Diencephalon (tissue), 1 donor: ENCODE data around the gene TMEM245. TPM values are rescaled to one million over a fixed set of nuclear protein-coding genes. Genes with fewer than 3 reads are reported as not detected.

ENCODE experiments used
- small RNA-seq: library from RNA; depleted of rRNA; stranded (forward); fragments of <200 nt; gene quantifications from one replicate; pipeline ENCODE3, GENCODE V24; 2014
- total RNA-seq: library from RNA; depleted of rRNA; stranded (reverse); fragments of >200 nt; gene quantifications from one replicate; pipeline ENCODE4 v1.2.3, GENCODE V29; 2014

Gene TMEM245
- total RNA-seq: 88.6 TPM

GRCh38 chr9:109119439-109120203 lies at the start of gene TMEM245:
TSS of gene TMEM245 (minus strand) at chr9:109119947. CDS start at chr9:109119913, 34 bp downstream.

GRCh38 chr9:109166771-109167601 lies 47.2 kb upstream of the TMEM245 start, which contains the start of gene FRRS1L:
TSS of gene FRRS1L (minus strand) at chr9:109167249. CDS start at chr9:109167138, 111 bp downstream.

GRCh38 chr9:109012876-109013678 lies 106.7 kb downstream of the TMEM245 start, which contains the start of gene CTNNAL1:
TSS of gene CTNNAL1 (minus strand) at chr9:109013499. CDS start at chr9:109013442, 57 bp downstream.

Small RNA genes lying within 50 kb of the gene (small RNA-seq; reads per million reads assigned to genes)
- gene MIR32 (2.5 reads per million, percentile 88 among the genes with 10 or more reads in this experiment), gene RF00019 (not detected)

Other genes starting within 250 kb of the TMEM245 start
- 67.1 TPM for gene ELP1, start 185.8 kb downstream of the TMEM245 start, total RNA-seq
- gene ABITRAM, start 185.5 kb downstream of the TMEM245 start, total RNA-seq: 9.2 TPM
- gene CTNNAL1, start 106.4 kb downstream of the TMEM245 start, total RNA-seq: 13.4 TPM
- 132 TPM for gene FRRS1L, start 47.3 kb upstream of the TMEM245 start, total RNA-seq
- gene EPB41L4B, start 201.1 kb upstream of the TMEM245 start, total RNA-seq: 19.8 TPM